ENCODE results near the gene TANGO6.
A peak's percentile ranks its signal among the peaks of the same experiment; 100 is the strongest.

The TANGO6 gene

GRCh38 chr16:68909099-68909733 is 65.9 kb downstream of the TANGO6 start:
- DNase-seq (ENCODE audit: low read depth): no peak

- DNase-seq (ENCODE audit: low read depth): no peak
These were observed 66.7 kb downstream of the TANGO6 start for GRCh38 chr16:68910051-68910450.

- no peak for DNase-seq (ENCODE audit: low read depth)
These were observed 72.3 kb downstream of the TANGO6 start for GRCh38 chr16:68915589-68915988.

- no peak for DNase-seq (ENCODE audit: low read depth)
These were observed 74.2 kb downstream of the TANGO6 start for GRCh38 chr16:68917541-68917940.

- DNase-seq (ENCODE audit: low read depth): no peak
These were observed 77.0 kb downstream of the TANGO6 start for GRCh38 chr16:68920349-68920748.

GRCh38 chr16:68921637-68922036 is 78.3 kb downstream of the TANGO6 start:
- peak; percentile 14 for DNase-seq (ENCODE audit: low read depth)

GRCh38 chr16:68923116-68923515 is 79.8 kb downstream of the TANGO6 start:
- DNase-seq (ENCODE audit: low read depth): no peak

- DNase-seq (ENCODE audit: low read depth): no peak
These were observed 83.7 kb downstream of the TANGO6 start for GRCh38 chr16:68927018-68927417.

- no peak for DNase-seq (ENCODE audit: low read depth)
These were observed 87.9 kb downstream of the TANGO6 start for GRCh38 chr16:68931196-68931595.

GRCh38 chr16:68934402-68934801 is 91.1 kb downstream of the TANGO6 start:
- DNase-seq (ENCODE audit: low read depth): no peak

- DNase-seq (ENCODE audit: low read depth): no peak
These were observed 91.7 kb downstream of the TANGO6 start for GRCh38 chr16:68935008-68935407.

GRCh38 chr16:68936736-68937631 is 93.7 kb downstream of the TANGO6 start:
- no peak for DNase-seq (ENCODE audit: low read depth)

GRCh38 chr16:68939692-68940320 is 96.5 kb downstream of the TANGO6 start:
- no peak for DNase-seq (ENCODE audit: low read depth)

- no peak for DNase-seq (ENCODE audit: low read depth)
These were observed 97.5 kb downstream of the TANGO6 start for GRCh38 chr16:68940816-68941215.

- DNase-seq (ENCODE audit: low read depth): no peak
These were observed 100.6 kb downstream of the TANGO6 start for GRCh38 chr16:68943961-68944360.

- peak; percentile 44 for DNase-seq (ENCODE audit: low read depth)
These were observed 105.0 kb downstream of the TANGO6 start for GRCh38 chr16:68948230-68948910.

GRCh38 chr16:68951991-68952877 is 108.9 kb downstream of the TANGO6 start:
- no peak for DNase-seq (ENCODE audit: low read depth)

GRCh38 chr16:68954911-68955635 is 111.7 kb downstream of the TANGO6 start:
- no peak for DNase-seq (ENCODE audit: low read depth)

GRCh38 chr16:68960910-68961309 is 117.6 kb downstream of the TANGO6 start:
- no peak for DNase-seq (ENCODE audit: low read depth)

GRCh38 chr16:68961778-68962402 is 118.6 kb downstream of the TANGO6 start:
- no peak for DNase-seq (ENCODE audit: low read depth)

Data from fibroblast of gingiva (primary cell).